ENCODE data around the gene KIF18A. TPM values are rescaled to one million over a fixed set of nuclear protein-coding genes. Genes with fewer than 3 reads are reported as not detected.

Gene KIF18A
- total RNA-seq, 1 donor from 2014 or later: 8.0 TPM

- no peak for DNase-seq (ENCODE audit: low read depth)
These were observed 63.8 kb downstream of the KIF18A start for GRCh38 chr11:28043930-28044709.

- DNase-seq (ENCODE audit: low read depth): no peak
These were observed 67.6 kb downstream of the KIF18A start for GRCh38 chr11:28040384-28040783.

GRCh38 chr11:28038775-28039174, 69.2 kb downstream of the KIF18A start:
- DNase-seq (ENCODE audit: low read depth): no peak

- DNase-seq (ENCODE audit: low read depth): no peak
These were observed 81.2 kb downstream of the KIF18A start for GRCh38 chr11:28026634-28027290.

GRCh38 chr11:28017816-28018215, 90.1 kb downstream of the KIF18A start:
- DNase-seq (ENCODE audit: low read depth): peak; percentile 20

GRCh38 chr11:28011813-28012212, 96.1 kb downstream of the KIF18A start:
- DNase-seq (ENCODE audit: low read depth): no peak

- DNase-seq (ENCODE audit: low read depth): no peak
These were observed 98.0 kb downstream of the KIF18A start for GRCh38 chr11:28009996-28010395.

- peak; percentile 77 for DNase-seq (ENCODE audit: low read depth)
These were observed 98.6 kb downstream of the KIF18A start for GRCh38 chr11:28009388-28009787.

GRCh38 chr11:28003615-28004014, 104.3 kb downstream of the KIF18A start:
- no peak for DNase-seq (ENCODE audit: low read depth)

- DNase-seq (ENCODE audit: low read depth): no peak
These were observed 109.4 kb downstream of the KIF18A start for GRCh38 chr11:27998552-27998951.

GRCh38 chr11:27997344-27997743, 110.6 kb downstream of the KIF18A start:
- DNase-seq (ENCODE audit: low read depth): no peak

- DNase-seq (ENCODE audit: low read depth): no peak
These were observed 111.9 kb downstream of the KIF18A start for GRCh38 chr11:27996066-27996465.

GRCh38 chr11:27995083-27995482, 112.9 kb downstream of the KIF18A start:
- no peak for DNase-seq (ENCODE audit: low read depth)

GRCh38 chr11:27991736-27992135, 116.2 kb downstream of the KIF18A start:
- DNase-seq (ENCODE audit: low read depth): no peak

- DNase-seq (ENCODE audit: low read depth): no peak
These were observed 130.4 kb downstream of the KIF18A start for GRCh38 chr11:27977527-27977926.

- DNase-seq (ENCODE audit: low read depth): peak; percentile 86
These were observed 130.9 kb downstream of the KIF18A start for GRCh38 chr11:27977031-27977430.

GRCh38 chr11:27976262-27976661, 131.7 kb downstream of the KIF18A start:
- DNase-seq (ENCODE audit: low read depth): no peak

- DNase-seq (ENCODE audit: low read depth): no peak
These were observed 134.0 kb downstream of the KIF18A start for GRCh38 chr11:27973851-27974536.

GRCh38 chr11:27972522-27973170, 135.3 kb downstream of the KIF18A start:
- peak; percentile 59 for DNase-seq (ENCODE audit: low read depth)

GRCh38 chr11:27971171-27971570, 136.8 kb downstream of the KIF18A start:
- no peak for DNase-seq (ENCODE audit: low read depth)

All from renal cortical epithelial cell (primary cell).